Measurements from ENCODE around the gene UNC13D.
A peak's percentile ranks its signal among the peaks of the same experiment; 100 is the strongest.

Gene UNC13D

DNA sequence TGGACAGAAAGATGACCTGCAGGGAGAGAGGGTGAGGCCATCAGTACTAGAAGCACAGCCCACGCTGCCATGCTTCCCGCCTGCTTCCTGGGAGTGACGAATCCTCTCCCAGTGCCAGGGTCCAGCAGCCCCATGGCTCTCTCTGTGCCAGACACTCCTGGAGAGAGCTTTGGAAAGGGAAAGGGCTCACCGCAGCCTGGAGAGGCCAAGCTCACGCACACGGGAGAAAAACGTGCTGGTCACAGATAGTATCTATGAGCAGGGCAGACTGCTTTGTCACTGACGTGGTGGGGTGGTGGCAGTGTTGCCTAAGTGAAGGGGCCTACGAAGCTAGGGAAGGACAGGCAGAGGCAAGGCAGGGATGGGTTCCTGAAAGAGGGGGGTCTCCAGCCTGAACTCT is 5.5 kb upstream of the UNC13D start:
- DNase-seq = no peak

DNA sequence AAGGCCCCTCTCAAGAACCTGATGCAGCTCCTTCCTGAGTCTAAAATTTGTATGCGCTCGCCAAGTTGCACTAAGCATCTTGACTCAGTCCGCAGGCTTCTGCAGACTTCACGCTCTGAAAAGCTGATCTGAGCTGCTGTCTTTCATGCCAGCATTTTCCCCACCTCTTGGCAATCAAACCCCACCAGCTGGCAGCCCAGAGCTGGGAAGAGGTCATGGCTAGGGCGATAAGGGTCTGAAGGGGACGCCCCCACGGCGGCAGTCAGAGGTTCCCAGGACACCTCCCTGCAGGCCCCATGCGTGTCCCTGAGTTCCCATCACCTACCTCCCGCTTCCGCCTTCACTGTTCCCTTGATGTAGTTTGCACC is 5.1 kb upstream of the UNC13D start:
- no peak for DNase-seq

DNA sequence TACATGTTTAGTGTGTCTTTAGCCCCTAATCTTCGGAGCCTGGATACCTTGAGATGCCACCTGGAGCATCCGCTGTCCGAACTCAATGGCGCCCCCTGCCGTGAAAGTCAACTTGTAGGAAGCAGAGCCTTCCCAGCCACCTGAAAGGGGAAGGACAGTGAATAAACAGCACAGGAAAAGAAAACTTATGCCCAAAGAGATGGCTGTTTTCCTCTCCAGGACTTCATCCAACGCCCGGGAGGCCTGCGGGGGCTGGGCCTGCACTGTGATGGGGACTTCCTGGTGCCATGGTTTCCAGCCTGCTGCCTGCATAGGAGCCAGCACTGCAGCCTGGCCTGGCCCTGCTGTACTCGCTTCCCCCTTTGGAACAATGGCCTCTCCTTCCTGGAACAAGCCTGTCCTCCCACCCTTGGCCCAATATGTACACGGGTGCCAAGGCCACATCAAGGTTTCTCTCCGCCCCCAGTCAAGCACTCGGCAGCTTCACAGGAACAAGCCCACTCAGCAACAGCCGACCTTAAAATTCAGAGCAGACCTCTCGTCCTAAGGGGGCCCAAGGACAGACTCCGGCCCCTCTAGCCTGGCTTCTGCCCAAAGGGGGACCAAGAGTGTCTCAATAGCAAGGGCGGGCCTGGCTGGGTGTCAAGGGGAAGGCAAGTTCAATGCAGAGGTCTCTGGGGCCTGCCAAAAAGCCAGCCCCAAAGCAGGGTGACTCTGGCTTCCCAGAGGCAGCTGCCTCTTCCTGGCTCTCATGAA is 4.5 kb upstream of the UNC13D start:
- DNase-seq = peak; percentile 66

DNA sequence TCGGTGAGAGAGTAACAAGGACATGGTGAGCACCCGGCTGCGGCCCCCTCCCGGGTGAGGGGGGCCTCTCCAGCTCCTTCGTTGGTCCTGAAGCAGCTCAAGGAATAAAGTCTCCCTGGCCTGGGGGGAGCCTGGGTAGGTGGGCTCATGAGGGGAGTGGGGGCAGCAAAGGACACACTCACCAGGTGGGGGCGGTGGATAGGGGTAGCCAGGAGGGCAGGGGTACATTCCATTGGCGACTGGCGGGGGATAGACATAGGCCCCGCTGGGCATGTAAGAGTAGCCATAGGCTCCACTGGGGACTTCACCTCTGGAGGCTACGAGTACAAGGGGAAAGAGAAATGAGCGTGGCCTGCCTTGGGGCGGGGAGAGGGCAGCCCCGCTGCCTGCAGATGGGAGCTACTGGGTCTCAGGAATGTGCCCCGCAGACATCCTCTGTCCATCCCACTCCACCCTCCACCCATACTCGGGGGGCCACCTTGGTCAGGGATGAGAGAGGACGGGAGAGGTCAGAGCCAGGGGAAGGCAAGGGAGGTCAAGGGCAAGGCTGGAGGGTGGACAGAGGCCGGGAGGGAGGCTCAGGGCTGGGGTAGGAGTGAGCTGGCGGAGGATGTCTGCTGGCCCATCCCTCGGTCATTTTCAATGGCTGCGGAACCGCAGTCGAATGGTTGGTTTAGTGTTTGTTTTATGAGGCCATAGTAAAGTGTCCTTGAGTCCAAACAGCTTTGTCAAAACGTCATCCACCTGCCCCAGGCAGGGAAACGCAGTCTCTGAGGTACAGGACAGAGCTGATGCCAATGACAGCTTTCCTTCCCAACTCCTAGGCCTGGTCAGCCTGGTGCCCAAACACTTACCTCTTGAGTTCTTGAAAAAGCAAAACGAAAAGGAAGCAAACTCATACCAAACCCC is 3.7 kb upstream of the UNC13D start:
- no peak for DNase-seq

DNA sequence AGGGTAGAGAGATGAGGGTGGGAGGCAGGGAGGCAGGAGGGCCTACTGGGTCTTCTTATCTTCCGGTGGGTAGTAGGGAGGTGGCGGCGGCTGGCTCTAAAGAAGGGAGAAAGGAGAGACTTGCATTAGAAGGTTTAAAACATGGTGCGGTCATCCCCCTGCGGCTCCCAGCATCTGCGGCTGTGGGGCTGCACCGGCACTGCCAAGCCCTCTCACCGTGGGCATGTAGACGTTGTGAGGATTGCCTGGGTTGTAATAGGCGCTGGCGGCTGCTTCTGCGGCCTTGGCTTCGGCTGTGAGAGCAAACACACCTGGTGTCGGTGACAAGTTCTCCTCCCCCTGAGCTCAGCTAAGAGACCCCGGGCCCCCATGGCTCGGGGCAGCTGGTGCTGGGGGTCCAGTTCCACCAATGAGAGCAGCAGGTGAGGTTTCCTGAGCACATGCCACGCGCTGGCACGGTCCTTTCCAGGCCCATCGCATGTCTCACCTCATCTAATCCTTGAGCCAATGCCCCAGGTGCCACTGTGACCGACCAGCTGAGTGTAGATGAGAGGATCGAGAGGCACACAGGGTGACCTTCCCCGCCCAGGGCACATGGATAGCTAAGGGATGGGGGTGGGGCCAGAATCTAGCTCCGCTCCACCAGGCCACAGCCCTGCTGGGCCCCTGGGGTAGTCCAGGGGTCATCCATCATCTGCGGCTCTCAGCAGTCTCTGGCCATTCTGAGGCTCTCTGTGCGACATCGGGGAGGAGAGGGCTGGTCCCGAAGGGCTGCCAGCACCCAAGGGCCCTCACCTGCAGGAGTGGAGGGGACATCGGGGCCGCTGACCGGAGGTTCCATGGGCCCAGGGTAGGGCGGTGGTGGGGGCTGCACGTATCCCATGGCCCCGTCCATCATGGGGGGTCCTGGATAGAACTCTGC is 2.7 kb upstream of the UNC13D start:
- no peak for DNase-seq

DNA sequence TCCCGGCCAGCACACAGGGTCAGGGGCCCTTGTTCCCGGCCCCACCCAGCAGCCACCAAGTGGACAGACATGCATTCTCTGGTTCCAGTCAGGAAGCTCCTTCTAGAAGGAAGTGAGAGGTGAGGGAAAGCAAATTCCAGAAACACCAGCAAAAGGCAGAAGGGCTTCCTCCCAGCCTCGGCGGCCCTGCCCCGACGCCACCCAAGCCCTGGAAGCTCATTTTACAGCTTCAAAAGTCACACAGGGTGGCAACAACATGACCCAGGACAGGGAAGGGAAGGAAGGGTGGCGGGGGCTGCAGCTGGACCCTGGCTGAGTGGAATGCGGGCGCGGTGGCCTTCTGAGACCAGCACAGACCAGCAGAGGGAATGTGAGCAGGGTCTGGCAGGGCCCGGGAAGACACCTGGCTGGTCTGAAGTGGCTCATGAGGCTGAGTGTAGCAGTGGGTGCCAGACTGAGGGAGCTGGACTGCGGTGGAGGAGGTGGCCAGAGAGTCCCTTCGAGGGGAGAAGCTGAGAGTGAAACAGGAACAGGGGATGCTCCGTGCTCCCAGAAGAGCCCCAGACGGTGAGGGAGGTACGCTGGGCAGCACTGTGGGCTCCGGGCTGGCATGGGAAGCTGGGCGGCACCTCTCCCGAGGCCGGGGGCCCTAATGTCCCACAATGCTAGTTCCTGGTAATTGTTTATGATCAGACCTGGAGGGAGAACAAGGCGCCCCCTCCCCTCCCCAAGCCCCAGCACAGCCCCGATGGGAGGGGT is 1.9 kb upstream of the UNC13D start:
- DNase-seq = no peak

DNA sequence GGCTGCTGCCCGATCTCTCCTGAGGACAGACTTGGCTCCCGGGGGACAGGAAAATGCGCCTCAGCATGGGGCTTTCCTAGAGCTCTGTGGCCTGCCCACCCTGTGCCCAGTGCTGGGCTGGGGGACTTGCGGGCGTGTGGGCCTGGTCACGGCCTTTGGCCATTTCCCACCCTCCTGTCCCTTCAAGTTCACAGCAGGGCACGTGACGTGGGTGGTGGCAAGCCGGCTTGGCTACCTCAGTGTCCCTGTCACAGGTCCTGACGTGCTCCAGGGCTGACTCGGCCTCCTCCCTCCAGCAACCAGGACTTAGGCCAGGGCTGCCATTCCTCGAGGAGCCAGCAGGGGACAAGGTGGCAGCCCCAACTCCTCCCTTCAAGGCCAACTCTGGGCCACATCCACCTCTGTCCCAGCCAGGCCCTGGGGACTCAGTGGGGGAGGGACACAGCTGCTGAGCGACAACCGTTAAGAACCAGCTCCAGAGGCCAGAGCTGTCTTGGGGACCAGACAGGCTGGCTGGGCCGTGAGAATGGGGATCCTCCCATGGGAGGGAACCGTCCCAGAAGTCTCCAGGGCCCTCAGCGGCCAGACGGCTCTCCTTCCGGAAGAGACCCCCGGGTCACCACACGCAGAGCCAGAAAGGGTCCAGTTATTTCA is 981 bp upstream of the UNC13D start:
- DNase-seq = peak; percentile 29

DNA sequence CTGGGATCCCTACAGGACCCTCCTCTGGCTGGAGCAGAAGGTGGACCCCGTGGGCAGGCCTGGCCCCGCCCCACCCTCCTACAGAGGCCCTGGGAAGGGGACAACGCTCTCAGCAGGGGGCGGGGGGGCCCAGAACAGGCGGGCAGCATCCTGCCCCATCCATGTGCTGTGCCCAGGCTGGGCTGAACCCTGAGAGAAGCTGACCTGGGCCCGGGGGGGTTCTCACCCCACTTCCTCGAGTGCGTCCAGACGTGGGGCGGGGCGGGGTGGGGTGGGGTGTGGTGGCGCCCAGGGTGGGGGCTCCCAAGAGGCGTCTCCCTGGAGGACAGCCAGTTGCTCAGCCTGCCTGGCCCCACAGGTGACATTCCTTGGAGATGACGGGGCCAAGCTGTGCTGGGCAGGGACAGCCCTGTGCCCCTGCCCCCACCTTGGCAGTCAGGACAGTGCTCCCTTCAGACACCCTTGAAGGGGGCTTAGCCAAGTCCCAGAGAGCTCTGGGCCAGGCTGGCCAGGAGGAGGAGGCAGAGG is 390 bp upstream of the UNC13D start:
- DNase-seq = no peak

DNA sequence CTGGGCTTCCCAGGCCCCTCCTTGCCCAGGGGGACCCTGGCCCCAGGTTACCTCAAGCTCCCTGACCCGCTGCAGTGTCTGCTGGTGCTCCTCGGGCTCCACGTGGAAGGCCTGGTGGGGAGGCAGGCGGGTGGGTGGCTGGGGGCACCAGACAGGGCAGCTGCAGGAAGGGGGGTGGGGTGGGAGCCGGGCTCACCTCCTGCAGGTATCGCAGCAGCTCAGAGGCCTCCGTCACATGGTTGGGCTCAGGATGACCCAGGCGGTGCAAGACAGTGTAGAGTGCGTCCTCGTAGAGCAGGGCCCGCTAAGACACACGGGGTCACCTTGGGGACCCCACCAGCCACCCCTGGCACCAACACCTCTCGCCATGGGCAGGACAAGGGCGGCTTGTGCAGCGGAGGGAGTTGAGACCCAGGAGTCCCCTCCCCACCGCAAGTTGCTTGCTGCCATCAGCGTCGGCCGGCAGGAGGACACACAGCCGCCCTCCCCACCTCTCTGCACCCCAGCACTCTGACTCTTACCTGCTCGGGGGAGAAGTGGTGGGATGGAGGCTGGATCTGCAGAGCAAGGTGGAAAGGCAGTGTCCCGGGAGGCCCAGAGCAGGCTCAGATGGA is 1.1 kb downstream of the UNC13D start:
- no peak for DNase-seq

DNA sequence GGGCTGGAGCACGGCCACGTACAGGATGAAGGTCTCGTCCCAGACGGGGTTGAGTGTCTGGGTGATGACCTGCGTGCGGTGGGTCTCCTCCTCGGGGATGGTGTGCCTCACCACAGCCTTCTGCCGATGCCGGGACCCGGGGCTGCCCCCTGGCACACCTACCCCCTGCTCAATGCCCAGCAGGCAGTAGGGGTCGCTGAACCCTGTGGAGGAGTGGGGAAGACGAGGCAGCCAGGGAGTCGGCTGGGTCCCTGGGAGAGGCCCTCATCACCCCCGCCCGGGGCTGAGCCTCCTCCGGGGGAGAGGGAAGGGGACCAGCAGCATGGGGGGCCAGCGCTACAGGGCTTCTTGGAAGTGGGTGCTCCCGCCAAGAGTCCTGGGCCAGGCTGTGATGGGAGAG is 1.8 kb downstream of the UNC13D start:
- no peak for DNase-seq

DNA sequence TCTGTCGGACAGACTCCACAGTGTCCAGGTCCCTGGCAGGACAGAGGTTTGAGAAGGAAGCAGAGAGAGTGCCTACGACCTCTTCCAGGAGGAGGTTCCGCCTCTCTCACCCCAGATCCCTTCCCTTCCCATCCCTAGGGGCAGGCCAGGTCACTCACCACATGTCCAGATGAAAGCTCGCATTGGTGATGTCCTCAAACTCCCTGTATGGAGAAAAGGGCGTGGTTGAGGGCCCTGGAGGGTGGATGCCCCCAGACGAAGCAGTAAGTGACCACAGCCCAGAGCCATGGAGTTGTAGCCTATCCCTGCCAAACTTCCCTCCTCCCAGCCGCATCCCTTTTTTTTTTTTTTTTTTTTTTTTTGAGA is 3.4 kb downstream of the UNC13D start:
- DNase-seq = no peak

DNA sequence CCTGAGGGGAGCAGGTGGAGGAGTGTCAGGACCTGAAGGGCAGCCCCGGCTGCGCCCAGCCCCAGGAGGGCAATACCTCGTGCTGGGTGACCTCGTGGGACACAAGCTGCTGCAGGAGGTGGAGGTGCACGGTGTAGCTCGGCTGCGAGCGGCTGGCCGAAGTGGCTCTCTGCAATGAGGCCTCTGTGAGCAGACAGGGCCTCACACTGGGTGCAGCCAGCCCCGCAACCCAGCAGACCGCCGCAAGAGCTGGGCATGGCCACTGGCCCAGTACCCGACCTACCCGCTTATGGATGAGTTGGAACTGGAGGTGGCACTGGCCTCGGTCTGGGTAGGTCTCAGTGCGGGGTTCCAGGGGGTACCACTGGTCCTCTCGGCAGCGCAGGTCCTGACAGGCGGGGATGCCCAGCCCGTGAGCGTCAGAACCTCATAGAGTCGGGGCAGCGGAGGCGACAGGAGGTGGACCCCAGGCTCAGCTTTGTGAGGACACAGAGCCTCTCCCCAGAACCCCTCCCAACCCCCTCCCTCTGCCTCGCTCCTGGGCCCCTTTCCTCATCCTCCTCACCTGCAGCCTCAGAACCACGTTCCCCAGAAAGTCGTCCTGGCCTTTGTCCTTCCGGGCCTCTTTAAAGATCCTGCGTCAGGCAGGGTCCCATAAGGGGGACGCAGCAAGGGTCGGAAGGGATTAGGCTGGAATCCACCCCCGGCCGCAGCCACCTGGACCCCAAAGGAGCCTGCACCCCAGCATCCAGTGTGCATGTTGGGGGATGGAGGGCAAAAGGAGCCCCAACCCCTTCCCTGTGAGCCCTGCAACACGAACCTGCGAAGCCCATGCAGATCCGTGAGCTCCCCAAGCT is 4.0 kb downstream of the UNC13D start:
- DNase-seq = no peak

DNA sequence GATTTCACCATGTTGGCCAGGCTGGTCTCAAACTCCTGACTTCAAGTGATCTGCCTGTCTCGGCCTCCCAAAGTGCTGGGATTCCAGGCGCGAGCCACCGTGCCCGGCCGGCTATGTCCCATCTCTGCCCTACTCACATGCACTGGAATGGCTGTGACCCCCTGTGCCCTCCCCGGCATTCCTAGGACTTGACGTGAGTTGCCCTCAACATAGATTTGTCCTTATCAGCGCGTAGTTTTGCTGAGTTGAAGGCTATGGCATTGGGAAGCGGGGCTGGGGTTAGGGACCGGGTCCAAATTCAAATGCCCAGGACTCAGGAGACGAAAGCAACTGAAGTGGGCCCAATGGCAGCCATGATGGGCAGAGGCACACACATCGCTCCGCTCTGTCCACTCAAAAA is 5.8 kb downstream of the UNC13D start:
- no peak for DNase-seq

DNA sequence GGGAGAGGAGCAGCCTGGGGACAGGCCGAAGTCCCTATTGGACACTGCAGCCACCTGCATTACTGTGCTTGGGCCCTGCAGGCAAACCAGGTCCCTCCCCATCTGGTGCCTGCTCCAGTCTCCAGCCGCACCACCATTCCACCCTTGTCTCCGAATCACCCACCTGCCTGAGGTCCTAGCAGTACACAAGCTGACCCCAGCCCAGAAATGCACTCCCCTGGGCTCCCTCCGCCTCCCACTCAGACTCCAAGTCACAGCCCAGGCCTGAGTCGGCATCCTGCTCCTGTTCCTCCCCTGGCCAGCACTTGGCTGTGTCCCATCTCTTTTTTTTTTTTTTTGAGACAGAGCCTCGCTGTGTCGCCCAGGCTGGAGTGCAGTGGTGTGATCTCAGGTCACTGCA is 6.3 kb downstream of the UNC13D start:
- no peak for DNase-seq

DNA sequence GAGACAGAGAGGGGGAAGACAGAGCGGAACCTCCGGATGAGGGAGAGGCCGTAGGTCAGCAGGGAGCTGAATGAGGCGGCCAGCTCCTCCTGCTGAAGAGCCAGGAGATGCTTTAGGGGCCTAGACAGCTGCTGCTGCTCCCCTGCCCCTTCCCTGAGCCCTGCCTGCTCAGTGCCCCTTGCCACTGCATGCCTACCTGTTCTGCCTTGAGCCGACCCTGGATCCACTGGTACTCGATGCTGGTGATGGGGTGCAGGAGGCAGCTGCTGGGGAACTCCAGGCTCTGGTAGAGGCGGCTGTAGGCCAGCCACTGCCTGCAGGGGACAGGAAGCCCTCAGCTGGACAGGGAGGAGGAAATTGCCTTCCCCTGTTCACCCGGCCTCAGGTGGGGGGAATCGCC is 7.6 kb downstream of the UNC13D start:
- DNase-seq = no peak

DNA sequence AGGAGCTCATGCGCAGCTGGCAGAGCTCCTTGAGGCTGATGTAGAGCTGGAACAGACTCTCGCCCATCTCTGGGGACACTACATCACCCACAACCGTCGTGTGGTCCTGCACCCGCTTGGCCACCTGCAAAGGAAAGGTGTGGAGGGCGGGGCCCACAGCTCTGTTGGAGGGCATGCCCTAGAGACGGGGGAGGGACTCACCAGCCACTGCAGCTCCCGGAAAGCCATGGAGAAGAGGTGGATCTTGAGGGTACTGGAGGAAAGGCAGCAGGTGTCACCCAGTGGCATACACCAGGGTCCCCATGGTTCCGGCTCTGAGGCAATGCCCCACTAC is 8.6 kb downstream of the UNC13D start:
- no peak for DNase-seq

DNA sequence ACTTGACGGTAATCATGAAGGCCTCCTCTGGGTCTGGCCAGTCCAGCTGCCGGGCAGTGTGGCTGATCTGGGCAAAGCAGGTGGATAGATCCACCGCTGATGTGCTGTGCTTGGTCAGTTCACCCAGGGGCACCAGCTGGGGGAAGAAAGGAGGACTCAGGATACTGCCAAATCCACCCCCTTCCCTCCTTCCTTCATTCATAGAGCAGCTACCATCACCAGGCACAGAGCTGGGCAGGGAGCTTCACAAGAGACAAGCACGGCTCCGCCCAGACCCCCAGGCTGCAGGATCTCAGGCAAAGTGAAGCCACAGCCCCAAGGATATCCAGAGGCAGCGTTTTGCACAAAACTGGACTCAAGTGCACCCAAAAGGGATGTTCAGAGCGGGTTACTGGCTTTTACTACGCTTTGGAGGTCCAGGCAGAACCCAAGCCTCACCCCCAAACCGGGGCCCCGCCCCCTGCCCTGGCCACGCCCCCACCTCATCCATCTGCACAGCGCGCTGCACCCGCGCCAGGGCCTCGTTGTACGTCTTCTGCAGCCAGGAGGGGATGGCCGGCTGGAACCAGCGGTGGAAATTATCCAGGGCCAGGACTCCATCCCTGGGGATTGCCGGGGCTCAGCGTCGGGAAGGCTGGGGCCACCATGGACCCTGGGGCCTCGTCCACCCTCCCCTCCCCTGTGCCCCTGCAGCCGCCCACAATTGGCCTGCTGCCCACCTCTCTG is 9.1 kb downstream of the UNC13D start:
- DNase-seq = no peak

DNA sequence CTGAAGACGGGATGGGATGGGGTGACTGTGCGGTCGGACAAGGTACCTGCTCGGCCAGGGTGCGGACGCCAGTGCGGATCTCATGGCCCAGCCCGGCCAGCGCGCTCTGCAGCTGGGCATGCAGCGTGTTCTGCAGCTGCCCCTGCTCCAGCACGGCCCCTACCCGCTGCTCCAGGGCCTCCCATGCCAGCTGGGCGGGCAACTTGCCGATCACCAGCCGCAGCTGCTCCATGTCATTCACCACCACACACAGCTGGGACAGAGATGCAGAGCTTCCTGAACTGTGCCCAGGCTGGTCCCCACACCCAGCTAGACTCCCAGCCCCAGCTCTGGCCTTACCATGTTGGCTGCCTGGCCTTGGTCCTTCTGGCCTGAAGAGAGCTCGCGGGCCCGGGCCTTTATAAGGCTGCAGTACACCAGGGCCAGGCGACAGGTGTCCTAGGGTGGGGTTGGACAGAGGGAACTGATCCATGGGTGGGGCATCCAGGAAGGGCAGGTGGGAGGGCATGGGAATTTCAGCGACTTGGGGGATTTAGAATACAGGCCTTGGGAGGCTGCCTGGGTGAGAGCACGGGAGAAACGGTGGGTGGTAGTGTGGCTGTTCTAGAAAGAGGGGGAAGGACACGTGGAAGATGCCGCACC is 9.8 kb downstream of the UNC13D start:
- no peak for DNase-seq
